Endodermal cell (in vitro differentiated cells): Measurements from ENCODE around the gene MOB3B. TPM values are rescaled to one million over a fixed set of nuclear protein-coding genes. Genes with fewer than 3 reads are reported as not detected.

ENCODE experiments used
- DNase-seq: peaks from one replicate; pipeline ENCODE4 v3.0.0-alpha.2; 2017
- H3K27ac ChIP-seq: 2 replicates; pipeline ENCODE4 v1.5.1; 2013; ENCODE audit warnings: mild to moderate bottlenecking, low read depth, low read length, moderate library complexity
- H3K27me3 ChIP-seq: 2 replicates; pipeline ENCODE4 v1.6.1; 2013; ENCODE audit warnings: mild to moderate bottlenecking, low read length, moderate library complexity; ENCODE audit not compliant: insufficient read depth, control insufficient read depth, poor library complexity, severe bottlenecking
- H3K36me3 ChIP-seq: 2 replicates; pipeline ENCODE4 v1.7.0; 2013; ENCODE audit warnings: mild to moderate bottlenecking, low read length, moderate library complexity; ENCODE audit not compliant: control insufficient read depth, insufficient read depth
- H3K4me1 ChIP-seq: one replicate; pipeline ENCODE4 v1.7.0; 2013; ENCODE audit warnings: low read length; ENCODE audit not compliant: control insufficient read depth, insufficient read depth
- H3K4me3 ChIP-seq: 2 replicates; pipeline ENCODE4 v1.5.1; 2013; ENCODE audit warnings: mild to moderate bottlenecking, low read length, moderate library complexity
- H3K9ac ChIP-seq: 2 replicates; pipeline ENCODE4 v1.6.1; 2013; ENCODE audit warnings: mild to moderate bottlenecking, low read length, moderate library complexity; ENCODE audit not compliant: poor library complexity, severe bottlenecking; ENCODE audit errors: extremely low read depth
- H3K9me3 ChIP-seq: 2 replicates; pipeline ENCODE4 v1.6.1; 2013; ENCODE audit warnings: mild to moderate bottlenecking, low read length, moderate library complexity; ENCODE audit not compliant: control insufficient read depth
- H3K27ac Mint-ChIP-seq: 2 replicates; pipeline ENCODE4 v1.8.0; 2020; ENCODE audit warnings: mixed read lengths
- H3K27me3 Mint-ChIP-seq: 2 replicates; pipeline ENCODE4 v1.8.0; 2021; ENCODE audit warnings: mild to moderate bottlenecking, mixed read lengths; ENCODE audit not compliant: insufficient read depth
- H3K36me3 Mint-ChIP-seq: 2 replicates; pipeline ENCODE4 v1.8.0; 2020; ENCODE audit warnings: low read depth, mixed read lengths
- H3K4me1 Mint-ChIP-seq: 2 replicates; pipeline ENCODE4 v1.8.0; 2020; ENCODE audit warnings: mixed read lengths
- H3K4me3 Mint-ChIP-seq: 2 replicates; pipeline ENCODE4 v1.8.0; 2020; ENCODE audit warnings: mild to moderate bottlenecking, moderate library complexity, mixed read lengths
- H3K9me3 Mint-ChIP-seq: 2 replicates; pipeline ENCODE4 v1.8.0; 2020; ENCODE audit warnings: mild to moderate bottlenecking, mixed read lengths
- CTCF ChIP-seq: fragments of 200-600 bp; sonication (generic); conservative IDR thresholded peaks from 2 replicates; pipeline ENCODE4 v1.5.0; 2021; ENCODE audit warnings: antibody characterized with exemption, mild to moderate bottlenecking
- WGBS, 2 experiments: methylation state at CpG; one replicate each; pipeline versions ENCODE4 v1.1.5 to v1.1.7; 2013; ENCODE audit warnings: missing lambda C conversion rate in 2 of 2, mixed read lengths in 1 of 2; ENCODE audit not compliant: insufficient coverage in 1 of 2, insufficient read length in 1 of 2; 5-methylcytosine and 5-hydroxymethylcytosine counted together
- total RNA-seq, 2 donors: library from RNA; stranded (reverse); fragmentation: NEBNext Ultra II Directional in 1 of 2; extraction: Animal tissue kit (Norgen Biotek cat#: 25700) in 1 of 2; gene quantifications; 2 replicates in 1 of 2; 3 replicates in 1 of 2; pipeline ENCODE4 v1.2.1, GENCODE V29; 2021

The MOB3B gene
- total RNA-seq, 2 donors from 2014 or later = 5.6 to 6.2 TPM

- 90 to 94% methylated on average over 3 to 4 of the region's 4 CpGs for WGBS, 2 experiments
- Mint-ChIP-seq H3K27ac (no peak overlapping the region), H3K4me3 (no peak overlapping the region), H3K27me3 (no peaks in the 10 kb centered on the region), H3K9me3 (no peaks in the 10 kb centered on the region), H3K36me3 (no peaks in the 10 kb centered on the region), H3K4me1 (peaks cover 17% of the 10 kb centered on the region)
- Histone ChIP-seq H3K27ac (no peak overlapping the region), H3K9ac (no peak overlapping the region), H3K36me3 (no peaks in the 10 kb centered on the region), H3K4me3 (no peak overlapping the region), H3K4me1 (peaks cover 13% of the 10 kb centered on the region), H3K27me3 (no peaks in the 10 kb centered on the region), H3K9me3 (no peaks in the 10 kb centered on the region)
- no peak for DNase-seq
- no peak for TF ChIP-seq CTCF
These were observed 137.2 kb downstream of the MOB3B start for GRCh38 chr9:27392451-27392850.

- H3K27ac ChIP-seq = no peak overlapping the region
- Mint-ChIP-seq H3K27ac (no peak overlapping the region), H3K27me3 (no peaks in the 10 kb centered on the region), H3K36me3 (no peaks in the 10 kb centered on the region), H3K4me3 (no peak overlapping the region), H3K9me3 (no peaks in the 10 kb centered on the region), H3K4me1 (peaks cover 23% of the 10 kb centered on the region)
- TF ChIP-seq CTCF = no peak
- H3K27me3 ChIP-seq = no peaks in the 10 kb centered on the region
- no peak overlapping the region for H3K9ac ChIP-seq
- no peak for DNase-seq
- H3K4me1 ChIP-seq = peaks cover 13% of the 10 kb centered on the region
- H3K9me3 ChIP-seq = no peaks in the 10 kb centered on the region
- no peaks in the 10 kb centered on the region for H3K36me3 ChIP-seq
- WGBS, 2 experiments = 90% methylated on average over 2 to 9 of the region's 9 CpGs
- no peak overlapping the region for H3K4me3 ChIP-seq
These were observed 138.3 kb downstream of the MOB3B start for GRCh38 chr9:27391040-27391895.

DNA sequence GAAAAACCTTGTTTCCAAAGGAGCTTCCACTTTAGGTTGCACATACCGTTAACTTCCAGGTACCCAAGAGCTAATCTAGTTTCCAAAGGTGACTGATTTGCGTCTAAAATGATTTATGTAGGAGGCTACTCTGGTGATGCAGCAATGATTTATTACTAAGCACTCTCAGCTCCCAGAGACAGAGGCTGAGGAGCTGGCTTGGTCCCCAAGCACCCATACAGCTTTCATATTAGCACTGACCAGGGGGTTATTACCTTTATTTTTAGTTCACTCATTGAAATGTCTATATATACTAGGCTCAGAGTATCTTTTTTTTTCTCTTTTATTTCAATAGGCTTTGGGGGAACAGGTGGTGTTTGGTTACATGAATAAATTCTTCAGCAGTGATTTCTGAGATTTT lies 141.5 kb downstream of the MOB3B start:
- Mint-ChIP-seq H3K4me1 (peaks cover 6% of the 10 kb centered on the region), H3K27me3 (peaks cover 3% of the 10 kb centered on the region), H3K9me3 (no peaks in the 10 kb centered on the region), H3K27ac (no peak overlapping the region), H3K36me3 (no peaks in the 10 kb centered on the region), H3K4me3 (no peak overlapping the region)
- no peak overlapping the region for H3K27ac ChIP-seq
- H3K27me3 ChIP-seq = no peaks in the 10 kb centered on the region
- no peaks in the 10 kb centered on the region for H3K9me3 ChIP-seq
- 87 to 100% methylated on average over 1 to 2 of the region's 2 CpGs for WGBS, 2 experiments
- H3K9ac ChIP-seq = no peak overlapping the region
- H3K4me1 ChIP-seq = no peaks in the 10 kb centered on the region
- H3K4me3 ChIP-seq = no peak overlapping the region
- no peaks in the 10 kb centered on the region for H3K36me3 ChIP-seq
- DNase-seq = no peak
- no peak for TF ChIP-seq CTCF
